Endodermal cell (in vitro differentiated cells): Measurements from ENCODE around the gene B4GALT6. TPM values are rescaled to one million over a fixed set of nuclear protein-coding genes. Genes with fewer than 3 reads are reported as not detected.

Source experiments
- DNase-seq: peaks from one replicate; pipeline ENCODE4 v3.0.0-alpha.2; 2017
- H3K27ac ChIP-seq: 2 replicates; pipeline ENCODE4 v1.5.1; 2013; ENCODE audit warnings: mild to moderate bottlenecking, low read depth, low read length, moderate library complexity
- H3K27me3 ChIP-seq: 2 replicates; pipeline ENCODE4 v1.6.1; 2013; ENCODE audit warnings: mild to moderate bottlenecking, low read length, moderate library complexity; ENCODE audit not compliant: insufficient read depth, control insufficient read depth, poor library complexity, severe bottlenecking
- H3K36me3 ChIP-seq: 2 replicates; pipeline ENCODE4 v1.7.0; 2013; ENCODE audit warnings: mild to moderate bottlenecking, low read length, moderate library complexity; ENCODE audit not compliant: control insufficient read depth, insufficient read depth
- H3K4me1 ChIP-seq: one replicate; pipeline ENCODE4 v1.7.0; 2013; ENCODE audit warnings: low read length; ENCODE audit not compliant: control insufficient read depth, insufficient read depth
- H3K4me3 ChIP-seq: 2 replicates; pipeline ENCODE4 v1.5.1; 2013; ENCODE audit warnings: mild to moderate bottlenecking, low read length, moderate library complexity
- H3K9ac ChIP-seq: 2 replicates; pipeline ENCODE4 v1.6.1; 2013; ENCODE audit warnings: mild to moderate bottlenecking, low read length, moderate library complexity; ENCODE audit not compliant: poor library complexity, severe bottlenecking; ENCODE audit errors: extremely low read depth
- H3K9me3 ChIP-seq: 2 replicates; pipeline ENCODE4 v1.6.1; 2013; ENCODE audit warnings: mild to moderate bottlenecking, low read length, moderate library complexity; ENCODE audit not compliant: control insufficient read depth
- H3K27ac Mint-ChIP-seq: 2 replicates; pipeline ENCODE4 v1.8.0; 2020; ENCODE audit warnings: mixed read lengths
- H3K27me3 Mint-ChIP-seq: 2 replicates; pipeline ENCODE4 v1.8.0; 2021; ENCODE audit warnings: mild to moderate bottlenecking, mixed read lengths; ENCODE audit not compliant: insufficient read depth
- H3K36me3 Mint-ChIP-seq: 2 replicates; pipeline ENCODE4 v1.8.0; 2020; ENCODE audit warnings: low read depth, mixed read lengths
- H3K4me1 Mint-ChIP-seq: 2 replicates; pipeline ENCODE4 v1.8.0; 2020; ENCODE audit warnings: mixed read lengths
- H3K4me3 Mint-ChIP-seq: 2 replicates; pipeline ENCODE4 v1.8.0; 2020; ENCODE audit warnings: mild to moderate bottlenecking, moderate library complexity, mixed read lengths
- H3K9me3 Mint-ChIP-seq: 2 replicates; pipeline ENCODE4 v1.8.0; 2020; ENCODE audit warnings: mild to moderate bottlenecking, mixed read lengths
- CTCF ChIP-seq: fragments of 200-600 bp; sonication (generic); conservative IDR thresholded peaks from 2 replicates; pipeline ENCODE4 v1.5.0; 2021; ENCODE audit warnings: antibody characterized with exemption, mild to moderate bottlenecking
- WGBS, 2 experiments: methylation state at CpG; one replicate each; pipeline versions ENCODE4 v1.1.5 to v1.1.7; 2013; ENCODE audit warnings: missing lambda C conversion rate in 2 of 2, mixed read lengths in 1 of 2; ENCODE audit not compliant: insufficient coverage in 1 of 2, insufficient read length in 1 of 2; 5-methylcytosine and 5-hydroxymethylcytosine counted together
- total RNA-seq, 2 donors: library from RNA; stranded (reverse); fragmentation: NEBNext Ultra II Directional in 1 of 2; extraction: Animal tissue kit (Norgen Biotek cat#: 25700) in 1 of 2; gene quantifications; 2 replicates in 1 of 2; 3 replicates in 1 of 2; pipeline ENCODE4 v1.2.1, GENCODE V29; 2021

Gene B4GALT6
- total RNA-seq, 2 donors from 2014 or later = 47.7 to 48.4 TPM

DNA sequence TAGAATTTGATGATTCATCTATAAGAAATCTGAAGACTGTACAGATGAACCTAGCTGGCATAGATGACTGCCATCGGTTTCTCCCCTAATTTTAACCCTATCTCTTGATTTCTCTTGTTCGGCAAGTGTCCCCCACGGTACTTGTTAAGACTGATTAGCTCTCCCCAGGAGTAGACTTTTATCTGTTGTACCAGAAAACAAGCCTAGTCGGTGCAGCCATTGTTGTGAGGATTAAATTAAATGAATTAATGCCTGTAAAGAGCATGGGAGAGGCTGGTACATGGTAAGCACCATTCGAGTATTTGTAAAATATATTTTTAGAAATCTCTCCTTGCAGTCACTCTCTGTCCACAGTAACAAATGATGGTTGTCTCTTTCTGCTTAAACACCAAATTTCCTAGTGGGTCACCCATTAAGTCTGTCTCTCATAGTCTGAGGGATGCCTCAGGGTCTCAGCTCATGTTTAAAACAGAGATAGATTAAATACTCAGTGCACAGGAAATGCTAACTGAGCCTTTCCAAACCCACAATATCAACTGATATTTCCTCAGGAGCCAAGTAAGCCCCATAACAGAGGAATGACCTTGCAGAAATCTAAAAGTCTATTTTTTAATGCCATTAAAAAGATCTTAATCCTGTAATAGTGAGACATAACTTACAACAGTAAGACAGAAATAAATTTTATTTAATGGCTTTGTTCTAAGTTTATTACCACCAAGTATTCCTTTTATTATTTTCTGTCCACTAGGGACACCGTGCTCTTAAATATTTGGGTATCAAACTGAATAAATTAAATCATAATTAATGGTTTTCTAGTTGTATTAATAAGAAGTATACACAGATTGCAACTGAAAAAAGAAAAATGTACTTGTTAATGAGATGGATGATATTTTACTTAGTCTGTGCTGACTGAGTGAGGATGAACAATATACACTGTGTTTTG lies 2.9 kb upstream of the B4GALT6 start:
- 51 to 77% methylated on average over 2 to 5 of the region's 6 CpGs for WGBS, 2 experiments
- H3K4me3 Mint-ChIP-seq = peak overlapping the region; percentile 93
- H3K9me3 Mint-ChIP-seq = no peaks in the 10 kb centered on the region
- Histone ChIP-seq H3K4me3 (no peak overlapping the region), H3K4me1 (no peaks in the 10 kb centered on the region), H3K27me3 (no peaks in the 10 kb centered on the region), H3K27ac (no peak overlapping the region), H3K9ac (no peak overlapping the region), H3K36me3 (no peaks in the 10 kb centered on the region), H3K9me3 (no peaks in the 10 kb centered on the region)
- H3K4me1 Mint-ChIP-seq = peaks cover 37% of the 10 kb centered on the region
- DNase-seq = no peak
- H3K27me3 Mint-ChIP-seq = no peaks in the 10 kb centered on the region
- H3K36me3 Mint-ChIP-seq = no peaks in the 10 kb centered on the region
- peak; percentile 11 for TF ChIP-seq CTCF
- H3K27ac Mint-ChIP-seq = peak overlapping the region; percentile 60

- H3K27me3 ChIP-seq = no peaks in the 10 kb centered on the region
- H3K4me3 ChIP-seq = no peak overlapping the region
- H3K27ac ChIP-seq = no peak overlapping the region
- H3K36me3 ChIP-seq = no peaks in the 10 kb centered on the region
- Mint-ChIP-seq H3K27ac (peak overlapping the region; percentile 60), H3K9me3 (no peaks in the 10 kb centered on the region), H3K4me1 (peaks cover 38% of the 10 kb centered on the region), H3K36me3 (no peaks in the 10 kb centered on the region), H3K4me3 (peak overlapping the region; percentile 93), H3K27me3 (no peaks in the 10 kb centered on the region)
- TF ChIP-seq CTCF = no peak
- H3K4me1 ChIP-seq = no peaks in the 10 kb centered on the region
- H3K9ac ChIP-seq = no peak overlapping the region
- no peak for DNase-seq
- no peaks in the 10 kb centered on the region for H3K9me3 ChIP-seq
Measured at GRCh38 chr18:31686572-31686971, 2.2 kb upstream of the B4GALT6 start.

- no peaks in the 10 kb centered on the region for H3K9me3 Mint-ChIP-seq
- H3K27me3 Mint-ChIP-seq = no peaks in the 10 kb centered on the region
- peak overlapping the region; percentile 93 for H3K4me3 Mint-ChIP-seq
- peak; percentile 92 for DNase-seq
- no peaks in the 10 kb centered on the region for H3K36me3 Mint-ChIP-seq
- Histone ChIP-seq H3K4me3 (peak overlapping the region; percentile 75), H3K9me3 (no peaks in the 10 kb centered on the region), H3K36me3 (no peaks in the 10 kb centered on the region), H3K27me3 (no peaks in the 10 kb centered on the region), H3K4me1 (no peaks in the 10 kb centered on the region), H3K27ac (peak overlapping the region; percentile 52), H3K9ac (peak overlapping the region; percentile 44)
- peak overlapping the region; percentile 91 for H3K27ac Mint-ChIP-seq
- 2 to 7% methylated on average over 45 to 115 of the region's 115 CpGs for WGBS, 2 experiments
- peaks cover 48% of the 10 kb centered on the region for H3K4me1 Mint-ChIP-seq
- TF ChIP-seq CTCF = peak; percentile 72
Measured at GRCh38 chr18:31685097-31686082, 1.0 kb upstream of the B4GALT6 start.
